Fibroblast of lung (primary cell): Measurements from ENCODE around the gene B4GAT1. TPM values are rescaled to one million over a fixed set of nuclear protein-coding genes. Genes with fewer than 3 reads are reported as not detected.

Experiments used
- DNase-seq, 2 donors: peaks; one replicate each; pipeline versions ENCODE4 v3.0.0 to v3.0.0-alpha.2; 2010; ENCODE audit warnings: low read depth in 2 of 2
- H2AFZ ChIP-seq: 2 replicates; pipeline ENCODE4 v1.5.1; 2012; ENCODE audit warnings: low read length, control low read depth, inconsistent platforms
- H3K27ac ChIP-seq: 2 replicates; pipeline ENCODE4 v1.5.1; 2011; ENCODE audit warnings: low read length, control low read depth; ENCODE audit not compliant: insufficient read depth
- H3K27me3 ChIP-seq: 2 replicates; pipeline ENCODE4 v1.5.1; 2011; ENCODE audit warnings: mild to moderate bottlenecking, low read length; ENCODE audit not compliant: control insufficient read depth, insufficient read depth
- H3K36me3 ChIP-seq: 2 replicates; pipeline ENCODE4 v1.5.1; 2011; ENCODE audit warnings: low read length; ENCODE audit not compliant: control insufficient read depth, insufficient read depth
- H3K4me1 ChIP-seq: 2 replicates; pipeline ENCODE4 v1.5.1; 2011; ENCODE audit warnings: low read length; ENCODE audit not compliant: control insufficient read depth, insufficient read depth; ENCODE audit errors: extremely low read depth
- H3K4me2 ChIP-seq: 2 replicates; pipeline ENCODE4 v1.5.1; 2011; ENCODE audit warnings: low read length, control low read depth; ENCODE audit not compliant: insufficient read depth; ENCODE audit errors: extremely low read depth
- H3K4me3 ChIP-seq, 4 experiments: fragments of 200-600 bp in 1 of 4; sonication (generic) in 1 of 4; replicated peaks in 1 of 4; 2 replicates each; pipeline ENCODE4 v1.5.1; 2011 to 2016; ENCODE audit warnings: low read length in 4 of 4, low read depth in 3 of 4, mild to moderate bottlenecking in 3 of 4, control low read depth in 2 of 4, inconsistent platforms in 1 of 4, mixed read lengths in 1 of 4; ENCODE audit not compliant: insufficient read depth in 1 of 4; ENCODE audit errors: control extremely low read depth in 1 of 4
- H3K79me2 ChIP-seq: 2 replicates; pipeline ENCODE4 v1.5.1; 2012; ENCODE audit warnings: mild to moderate bottlenecking, low read length, inconsistent platforms; ENCODE audit not compliant: control insufficient read depth, insufficient read depth
- H3K9ac ChIP-seq: 2 replicates; pipeline ENCODE4 v1.5.1; 2011; ENCODE audit warnings: mild to moderate bottlenecking, low read length, control low read depth; ENCODE audit not compliant: insufficient read depth
- H3K9me3 ChIP-seq: 2 replicates; pipeline ENCODE4 v1.5.1; 2012; ENCODE audit warnings: low read depth, low read length; ENCODE audit not compliant: control insufficient read depth, insufficient read depth
- H4K20me1 ChIP-seq: 2 replicates; pipeline ENCODE4 v1.5.1; 2011; ENCODE audit warnings: low read length; ENCODE audit not compliant: control insufficient read depth, insufficient read depth; ENCODE audit errors: extremely low read depth
- EZH2 ChIP-seq: IDR thresholded peaks from 2 replicates; pipeline ENCODE4 v1.5.1; 2012; ENCODE audit warnings: low read length, control low read depth, mild to moderate bottlenecking; ENCODE audit errors: missing control alignments
- polyA plus RNA-seq, 2 donors: library from polyadenylated mRNA; depleted of rRNA in 1 of 2; stranded (reverse) in 1 of 2; unstranded in 1 of 2; fragments of >200 nt; gene quantifications; 2 replicates each; pipeline ENCODE4 v1.2.1, GENCODE V29; 2011 to 2012; ENCODE audit warnings: missing spikeins in 1 of 2
- total RNA-seq: library from RNA; depleted of rRNA; stranded (reverse); fragments of >200 nt; gene quantifications from 2 replicates; pipeline ENCODE4 v1.2.1, GENCODE V29; 2014
- TF ChIP-seq, protein P1 (sequence below), 2 donors: IDR thresholded peaks in 1 of 2; conservative IDR thresholded peaks in 1 of 2; 1 replicate in 1 of 2; 2 replicates in 1 of 2; pipeline ENCODE4 v1.5.1; 2011 to 2012; ENCODE audit warnings: low read length in 2 of 2, control low read depth in 1 of 2, inconsistent platforms in 1 of 2, low read depth in 1 of 2, mild to moderate bottlenecking in 1 of 2

B4GAT1 gene
- total and polyA plus RNA-seq, 2 donors (not counting 1 experiment from before 2014, with no cell fraction given): 13.1 to 48.9 TPM

GRCh38 chr11:66368484-66368883, 21.1 kb upstream of the B4GAT1 start:
- H3K79me2 ChIP-seq: no peaks in the 10 kb centered on the region
- H3K27me3 ChIP-seq: peaks cover 17% of the 10 kb centered on the region
- peaks cover 6% of the 10 kb centered on the region for H3K4me1 ChIP-seq
- H3K9me3 ChIP-seq: no peaks in the 10 kb centered on the region
- no peak overlapping the region for H3K4me2 ChIP-seq
- H2AFZ ChIP-seq: no peak overlapping the region
- no peak overlapping the region for H3K4me3 ChIP-seq
- no peaks in the 10 kb centered on the region for H3K36me3 ChIP-seq
- no peak overlapping the region for H3K27ac ChIP-seq
- TF ChIP-seq, protein P1, sequence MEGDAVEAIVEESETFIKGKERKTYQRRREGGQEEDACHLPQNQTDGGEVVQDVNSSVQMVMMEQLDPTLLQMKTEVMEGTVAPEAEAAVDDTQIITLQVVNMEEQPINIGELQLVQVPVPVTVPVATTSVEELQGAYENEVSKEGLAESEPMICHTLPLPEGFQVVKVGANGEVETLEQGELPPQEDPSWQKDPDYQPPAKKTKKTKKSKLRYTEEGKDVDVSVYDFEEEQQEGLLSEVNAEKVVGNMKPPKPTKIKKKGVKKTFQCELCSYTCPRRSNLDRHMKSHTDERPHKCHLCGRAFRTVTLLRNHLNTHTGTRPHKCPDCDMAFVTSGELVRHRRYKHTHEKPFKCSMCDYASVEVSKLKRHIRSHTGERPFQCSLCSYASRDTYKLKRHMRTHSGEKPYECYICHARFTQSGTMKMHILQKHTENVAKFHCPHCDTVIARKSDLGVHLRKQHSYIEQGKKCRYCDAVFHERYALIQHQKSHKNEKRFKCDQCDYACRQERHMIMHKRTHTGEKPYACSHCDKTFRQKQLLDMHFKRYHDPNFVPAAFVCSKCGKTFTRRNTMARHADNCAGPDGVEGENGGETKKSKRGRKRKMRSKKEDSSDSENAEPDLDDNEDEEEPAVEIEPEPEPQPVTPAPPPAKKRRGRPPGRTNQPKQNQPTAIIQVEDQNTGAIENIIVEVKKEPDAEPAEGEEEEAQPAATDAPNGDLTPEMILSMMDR (conservative IDR thresholded peaks at IDR 0.05 in 1 of 2, IDR thresholded peaks at IDR 0.05 in 1 of 2; ENCODE audit: low read depth in 1 of 2, low read length in 2 of 2): no peak
- no peak for TF ChIP-seq EZH2
- DNase-seq: no peak
- H3K9ac ChIP-seq: no peak overlapping the region
- no peaks in the 10 kb centered on the region for H4K20me1 ChIP-seq

DNA sequence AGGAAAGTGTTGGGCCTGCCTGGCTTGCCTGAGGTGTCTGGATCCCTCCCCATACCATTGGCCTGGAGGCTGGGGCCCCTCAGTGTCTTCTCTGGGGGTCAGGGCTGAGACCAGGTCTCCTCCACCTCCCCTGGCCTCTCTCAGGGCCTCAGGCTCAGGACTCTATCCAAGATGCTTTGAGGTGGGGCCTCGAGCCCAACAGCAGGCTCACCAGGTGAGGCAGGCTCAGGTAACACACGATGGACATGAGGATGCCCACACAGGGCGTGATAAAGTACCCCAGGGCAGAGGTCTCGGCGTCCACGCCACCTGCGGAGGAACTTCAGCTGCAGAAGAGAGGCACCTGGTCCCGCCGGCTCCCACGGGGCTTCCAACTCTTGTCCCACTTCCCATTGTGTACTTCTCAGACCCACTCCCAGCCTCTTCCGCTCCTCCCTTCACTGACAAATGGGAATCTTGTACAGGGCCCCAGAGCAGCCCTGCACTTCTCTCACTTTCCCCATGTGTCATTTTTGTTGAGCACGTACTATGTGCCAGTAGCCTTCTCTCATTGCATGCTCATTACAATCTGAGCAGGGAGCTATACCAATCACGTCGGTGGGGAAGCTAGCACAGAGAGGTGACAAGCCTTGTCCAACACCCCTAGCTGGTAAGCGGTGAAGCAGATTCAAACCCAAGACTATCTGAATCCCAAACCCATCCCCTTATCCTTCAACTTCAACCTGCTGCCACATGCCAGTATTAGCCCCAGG, 20.3 kb upstream of the B4GAT1 start:
- Histone ChIP-seq H3K9me3 (no peaks in the 10 kb centered on the region), H3K4me2 (no peak overlapping the region), H3K36me3 (no peaks in the 10 kb centered on the region), H3K27me3 (peaks cover 11% of the 10 kb centered on the region), H3K79me2 (no peaks in the 10 kb centered on the region), H3K9ac (no peak overlapping the region), H3K4me1 (peaks cover 6% of the 10 kb centered on the region), H2AFZ (no peak overlapping the region), H3K4me3 (no peak overlapping the region), H3K27ac (no peak overlapping the region), H4K20me1 (no peaks in the 10 kb centered on the region)
- TF ChIP-seq, protein P1 (conservative IDR thresholded peaks at IDR 0.05 in 1 of 2, IDR thresholded peaks at IDR 0.05 in 1 of 2; ENCODE audit: low read depth in 1 of 2, low read length in 2 of 2): no peak
- TF ChIP-seq EZH2: no peak
- DNase-seq: no peak

GRCh38 chr11:66366844-66367477, 19.5 kb upstream of the B4GAT1 start:
- no peak for TF ChIP-seq EZH2
- TF ChIP-seq, protein P1 (conservative IDR thresholded peaks at IDR 0.05 in 1 of 2, IDR thresholded peaks at IDR 0.05 in 1 of 2; ENCODE audit: low read depth in 1 of 2, low read length in 2 of 2): no peak
- Histone ChIP-seq H4K20me1 (no peaks in the 10 kb centered on the region), H3K4me2 (no peak overlapping the region), H3K36me3 (no peaks in the 10 kb centered on the region), H3K9me3 (no peaks in the 10 kb centered on the region), H3K79me2 (no peaks in the 10 kb centered on the region), H2AFZ (no peak overlapping the region), H3K4me3 (no peak overlapping the region), H3K9ac (no peak overlapping the region), H3K27me3 (peaks cover 5% of the 10 kb centered on the region), H3K27ac (no peak overlapping the region), H3K4me1 (peaks cover 6% of the 10 kb centered on the region)
- no peak for DNase-seq
